Activated T-cell treated with anti-CD3 and anti-CD28 coated beads, Interleukin-2, amount 50 U/mL, for 72 hours (primary cell): ENCODE measurements around the gene GALK1. TPM values are rescaled to one million over a fixed set of nuclear protein-coding genes. Genes with fewer than 3 reads are reported as not detected.
"Not testable (repeated sequence)": the region's sequence is repeated elsewhere in the genome, so short reads cannot be mapped to it uniquely, and the experiment has no call there.

ENCODE experiments used
- ATAC-seq, 2 donors: fragments of 150-1000 bp; cut with Tn5 transposase; replicated peaks in 1 of 2; 2 replicates each; pipeline ENCODE4 v1.10.0; 2021; ENCODE audit warnings: moderate library complexity in 2 of 2, mild to moderate bottlenecking in 1 of 2
- DNase-seq, 2 donors: peaks; one replicate each; pipeline ENCODE4 v3.0.0; 2021 to 2022; ENCODE audit warnings: mixed read lengths in 1 of 2
- H3K27ac Mint-ChIP-seq: one replicate; pipeline ENCODE4 v1.8.0; 2022; ENCODE audit warnings: mild to moderate bottlenecking, moderate library complexity, mixed read lengths
- H3K27me3 Mint-ChIP-seq: one replicate; pipeline ENCODE4 v1.8.0; 2022; ENCODE audit warnings: low read depth, mixed read lengths
- H3K36me3 Mint-ChIP-seq, 2 donors: one replicate each; pipeline ENCODE4 v1.8.0; 2022; ENCODE audit warnings: mixed read lengths in 2 of 2, mild to moderate bottlenecking in 1 of 2; ENCODE audit not compliant: insufficient read depth in 2 of 2
- H3K4me1 Mint-ChIP-seq: one replicate; pipeline ENCODE4 v1.8.0; 2022; ENCODE audit warnings: low read depth, mixed read lengths
- H3K4me3 Mint-ChIP-seq, 2 donors: one replicate each; pipeline ENCODE4 v1.8.0; 2022; ENCODE audit warnings: mild to moderate bottlenecking in 2 of 2, mixed read lengths in 2 of 2, moderate library complexity in 2 of 2
- H3K9me3 Mint-ChIP-seq, 2 donors: one replicate each; pipeline ENCODE4 v1.8.0; 2022; ENCODE audit warnings: mixed read lengths in 2 of 2
- total RNA-seq, 2 donors: library from RNA; stranded (reverse); gene quantifications; one replicate each; pipeline ENCODE4 v1.2.3, GENCODE V29; 2022

The GALK1 gene
- total RNA-seq, 2 donors from 2014 or later: 41.9 to 51.2 TPM

GRCh38 chr17:75767881-75768280 lies 2.9 kb upstream of the GALK1 start:
- Mint-ChIP-seq H3K4me3 (no peak overlapping the region), H3K4me1 (peaks cover 23% of the 10 kb centered on the region), H3K27ac (peak overlapping the region; percentile 90), H3K27me3 (no peaks in the 10 kb centered on the region), H3K36me3 (no peaks in the 10 kb centered on the region), H3K9me3 (no peaks in the 10 kb centered on the region)
- DNase-seq: no peak
- no peak for ATAC-seq

GRCh38 chr17:75765981-75766380 lies 989 bp upstream of the GALK1 start:
- no peak for ATAC-seq
- no peak overlapping the region for H3K27ac Mint-ChIP-seq
- H3K9me3 Mint-ChIP-seq: no peaks in the 10 kb centered on the region
- H3K4me3 Mint-ChIP-seq: peak overlapping the region; percentile 33 to 52
- H3K4me1 Mint-ChIP-seq: peaks cover 19% of the 10 kb centered on the region
- H3K36me3 Mint-ChIP-seq: peaks cover 0 to 1% of the 10 kb centered on the region in 2 donors
- no peak for DNase-seq
- H3K27me3 Mint-ChIP-seq: no peaks in the 10 kb centered on the region

GRCh38 chr17:75764417-75764710 lies 628 bp downstream of the GALK1 start:
- Mint-ChIP-seq H3K27ac (peak overlapping the region; percentile 75), H3K36me3 (peaks cover 0 to 1% of the 10 kb centered on the region in 2 donors), H3K9me3 (no peaks in the 10 kb centered on the region), H3K4me1 (peaks cover 19% of the 10 kb centered on the region), H3K27me3 (no peaks in the 10 kb centered on the region), H3K4me3 (peak overlapping the region; percentile 83 to 93)
- ATAC-seq (no peak), DNase-seq (no peak)

- peaks cover 0 to 1% of the 10 kb centered on the region in 2 donors for H3K36me3 Mint-ChIP-seq
- no peak for ATAC-seq
- peaks cover 19% of the 10 kb centered on the region for H3K4me1 Mint-ChIP-seq
- H3K27ac Mint-ChIP-seq: no peak overlapping the region
- DNase-seq: no peak
- no peaks in the 10 kb centered on the region for H3K27me3 Mint-ChIP-seq
- no peaks in the 10 kb centered on the region for H3K9me3 Mint-ChIP-seq
- peak overlapping the region; percentile 83 to 93 for H3K4me3 Mint-ChIP-seq
Measured at GRCh38 chr17:75763613-75764416, 1.2 kb downstream of the GALK1 start.

- Mint-ChIP-seq H3K36me3 (peaks cover 0 to 1% of the 10 kb centered on the region in 2 donors), H3K4me3 (peak overlapping the region; percentile 83 to 93), H3K27ac (no peak overlapping the region), H3K4me1 (peaks cover 19% of the 10 kb centered on the region), H3K9me3 (no peaks in the 10 kb centered on the region), H3K27me3 (no peaks in the 10 kb centered on the region)
- ATAC-seq (no peak), DNase-seq (no peak)
Measured at GRCh38 chr17:75763269-75763607, 1.8 kb downstream of the GALK1 start.

GRCh38 chr17:75762513-75763268 lies 2.3 kb downstream of the GALK1 start:
- Mint-ChIP-seq H3K27me3 (no peaks in the 10 kb centered on the region), H3K9me3 (no peaks in the 10 kb centered on the region), H3K4me1 (peaks cover 19% of the 10 kb centered on the region), H3K36me3 (peaks cover 0 to 1% of the 10 kb centered on the region in 2 donors), H3K27ac (no peak overlapping the region), H3K4me3 (peak overlapping the region; percentile 11 to 83)
- DNase-seq (no peak), ATAC-seq (no peak)

GRCh38 chr17:75759978-75760640 lies 4.9 kb downstream of the GALK1 start:
- not testable (repeated sequence) for ATAC-seq, H3K27ac Mint-ChIP-seq, H3K9me3 Mint-ChIP-seq, H3K4me3 Mint-ChIP-seq, H3K36me3 Mint-ChIP-seq, DNase-seq, H3K27me3 Mint-ChIP-seq
- H3K4me1 Mint-ChIP-seq: peaks cover 19% of the 10 kb centered on the region

GRCh38 chr17:75759457-75759856 lies 5.5 kb downstream of the GALK1 start:
- H3K4me3 Mint-ChIP-seq: no peak overlapping the region
- no peak for ATAC-seq

GRCh38 chr17:75758131-75758905 lies 6.7 kb downstream of the GALK1 start:
- DNase-seq (no peak), ATAC-seq (no peak)
- Mint-ChIP-seq H3K36me3 (peaks cover 0 to 1% of the 10 kb centered on the region in 2 donors), H3K27me3 (no peaks in the 10 kb centered on the region), H3K4me1 (peaks cover 19% of the 10 kb centered on the region), H3K27ac (no peak overlapping the region), H3K9me3 (no peaks in the 10 kb centered on the region), H3K4me3 (no peak overlapping the region)

More at GRCh38 chr17:75759457-75759856, 5.5 kb downstream of the GALK1 start:
- DNase-seq: no peak
- no peak overlapping the region for H3K27ac Mint-ChIP-seq
- H3K4me1 Mint-ChIP-seq: peaks cover 26% of the 10 kb centered on the region
- H3K36me3 Mint-ChIP-seq: peaks cover 0 to 1% of the 10 kb centered on the region in 2 donors
- no peaks in the 10 kb centered on the region for H3K9me3 Mint-ChIP-seq
- no peaks in the 10 kb centered on the region for H3K27me3 Mint-ChIP-seq

- Mint-ChIP-seq H3K27me3 (no peaks in the 10 kb centered on the region), H3K4me1 (peaks cover 13% of the 10 kb centered on the region)
Measured at GRCh38 chr17:75757086-75757681, 7.8 kb downstream of the GALK1 start.

GRCh38 chr17:75756451-75757085 lies 8.4 kb downstream of the GALK1 start:
- ATAC-seq (no peak), DNase-seq (no peak)
- Mint-ChIP-seq H3K27ac (no peak overlapping the region), H3K4me3 (no peak overlapping the region), H3K36me3 (no peaks in the 10 kb centered on the region), H3K4me1 (peaks cover 13% of the 10 kb centered on the region), H3K9me3 (no peaks in the 10 kb centered on the region), H3K27me3 (no peaks in the 10 kb centered on the region)

More at GRCh38 chr17:75757086-75757681, 7.8 kb downstream of the GALK1 start:
- Mint-ChIP-seq H3K4me3 (no peak overlapping the region), H3K27ac (no peak overlapping the region), H3K9me3 (no peaks in the 10 kb centered on the region), H3K36me3 (no peaks in the 10 kb centered on the region)
- no peak for DNase-seq
- no peak for ATAC-seq

- DNase-seq: no peak
- H3K27ac Mint-ChIP-seq: no peak overlapping the region
Measured at GRCh38 chr17:75755990-75756389, 9.0 kb downstream of the GALK1 start.

More at GRCh38 chr17:75755990-75756389, 9.0 kb downstream of the GALK1 start:
- Mint-ChIP-seq H3K4me1 (peaks cover 13% of the 10 kb centered on the region), H3K9me3 (no peaks in the 10 kb centered on the region), H3K27me3 (no peaks in the 10 kb centered on the region), H3K4me3 (no peak overlapping the region), H3K36me3 (no peaks in the 10 kb centered on the region)
- no peak for ATAC-seq
